ENCODE results near the gene NBEA.
"Not testable (repeated sequence)": the region's sequence is repeated elsewhere in the genome, so short reads cannot be mapped to it uniquely, and the experiment has no call there.

Gene NBEA

GRCh38 chr13:35388441-35389355, 446.6 kb downstream of the NBEA start:
- DNase-seq (ENCODE audit: low read depth in 2 of 2) = no peak

- no peak for DNase-seq (ENCODE audit: low read depth in 2 of 2)
These were observed 447.5 kb downstream of the NBEA start for GRCh38 chr13:35389535-35389934.

- no peak for DNase-seq (ENCODE audit: low read depth in 2 of 2)
These were observed 450.7 kb downstream of the NBEA start for GRCh38 chr13:35392768-35393167.

GRCh38 chr13:35393886-35394285, 451.8 kb downstream of the NBEA start:
- no peak for DNase-seq (ENCODE audit: low read depth in 2 of 2)

- DNase-seq (ENCODE audit: low read depth in 2 of 2) = not testable (repeated sequence)
These were observed 466.2 kb downstream of the NBEA start for GRCh38 chr13:35408285-35408684.

- DNase-seq (ENCODE audit: low read depth in 2 of 2) = no peak
These were observed 469.1 kb downstream of the NBEA start for GRCh38 chr13:35411059-35411744.

GRCh38 chr13:35448465-35448864, 506.4 kb downstream of the NBEA start:
- DNase-seq (ENCODE audit: low read depth in 2 of 2) = no peak

- no peak for DNase-seq (ENCODE audit: low read depth in 2 of 2)
These were observed 507.8 kb downstream of the NBEA start for GRCh38 chr13:35449821-35450220.

GRCh38 chr13:35455022-35455421, 513.0 kb downstream of the NBEA start:
- no peak for DNase-seq (ENCODE audit: low read depth in 2 of 2)

GRCh38 chr13:35457258-35457657, 515.2 kb downstream of the NBEA start:
- DNase-seq (ENCODE audit: low read depth in 2 of 2) = no peak

GRCh38 chr13:35460061-35460460, 518.0 kb downstream of the NBEA start:
- no peak for DNase-seq (ENCODE audit: low read depth in 2 of 2)

GRCh38 chr13:35465371-35465770, 523.3 kb downstream of the NBEA start:
- no peak for DNase-seq (ENCODE audit: low read depth in 2 of 2)

GRCh38 chr13:35468195-35468594, 526.1 kb downstream of the NBEA start:
- no peak for DNase-seq (ENCODE audit: low read depth in 2 of 2)

GRCh38 chr13:35469806-35470525, 527.9 kb downstream of the NBEA start:
- no peak for DNase-seq (ENCODE audit: low read depth in 2 of 2)

- DNase-seq (ENCODE audit: low read depth in 2 of 2) = no peak
These were observed 528.9 kb downstream of the NBEA start for GRCh38 chr13:35470671-35471661.

- DNase-seq (ENCODE audit: low read depth in 2 of 2) = no peak
These were observed 529.7 kb downstream of the NBEA start for GRCh38 chr13:35471706-35472322.

- DNase-seq (ENCODE audit: low read depth in 2 of 2) = no peak
These were observed 530.3 kb downstream of the NBEA start for GRCh38 chr13:35472323-35472881.

- DNase-seq (ENCODE audit: low read depth in 2 of 2) = no peak
These were observed 531.2 kb downstream of the NBEA start for GRCh38 chr13:35473206-35473775.

GRCh38 chr13:35473802-35474201, 531.7 kb downstream of the NBEA start:
- DNase-seq (ENCODE audit: low read depth in 2 of 2) = no peak
